ENCODE data around the gene TMIE.

GRCh38 chr3:46734773-46735172, 33.6 kb downstream of the TMIE start:
- TF ChIP-seq, protein P1, sequence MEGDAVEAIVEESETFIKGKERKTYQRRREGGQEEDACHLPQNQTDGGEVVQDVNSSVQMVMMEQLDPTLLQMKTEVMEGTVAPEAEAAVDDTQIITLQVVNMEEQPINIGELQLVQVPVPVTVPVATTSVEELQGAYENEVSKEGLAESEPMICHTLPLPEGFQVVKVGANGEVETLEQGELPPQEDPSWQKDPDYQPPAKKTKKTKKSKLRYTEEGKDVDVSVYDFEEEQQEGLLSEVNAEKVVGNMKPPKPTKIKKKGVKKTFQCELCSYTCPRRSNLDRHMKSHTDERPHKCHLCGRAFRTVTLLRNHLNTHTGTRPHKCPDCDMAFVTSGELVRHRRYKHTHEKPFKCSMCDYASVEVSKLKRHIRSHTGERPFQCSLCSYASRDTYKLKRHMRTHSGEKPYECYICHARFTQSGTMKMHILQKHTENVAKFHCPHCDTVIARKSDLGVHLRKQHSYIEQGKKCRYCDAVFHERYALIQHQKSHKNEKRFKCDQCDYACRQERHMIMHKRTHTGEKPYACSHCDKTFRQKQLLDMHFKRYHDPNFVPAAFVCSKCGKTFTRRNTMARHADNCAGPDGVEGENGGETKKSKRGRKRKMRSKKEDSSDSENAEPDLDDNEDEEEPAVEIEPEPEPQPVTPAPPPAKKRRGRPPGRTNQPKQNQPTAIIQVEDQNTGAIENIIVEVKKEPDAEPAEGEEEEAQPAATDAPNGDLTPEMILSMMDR (IDR thresholded peaks at IDR 0.05; ENCODE audit: low read depth, low read length, poor library complexity, severe bottlenecking): no peak
- no peak for TF ChIP-seq EZH2phosphoT487 (IDR thresholded peaks at IDR 0.05; ENCODE audit: borderline replicate concordance, low read length)
